Activated CD8-positive, alpha-beta T cell treated with anti-CD3 and anti-CD28 coated beads for 36 hours (primary cell): ENCODE results near the gene UGT8. TPM values are rescaled to one million over a fixed set of nuclear protein-coding genes. Genes with fewer than 3 reads are reported as not detected.
"Not testable (repeated sequence)": the region's sequence is repeated elsewhere in the genome, so short reads cannot be mapped to it uniquely, and the experiment has no call there.

Experiments
- ATAC-seq: fragments of 200-7000 bp; cut with Tn5 transposase; one replicate; pipeline ENCODE4 v1.10.0; 2021; ENCODE audit warnings: mild to moderate bottlenecking, moderate library complexity
- CTCF ChIA-PET: fragments of 350-600 bp; sonication (Branson Sonifier 250); formaldehyde crosslinking; loops from one replicate; lab custom pipeline; 2021; ENCODE audit warnings: antibody characterized with exemption; lab: Charles Lee
- POLR2A ChIA-PET: fragments of 350-600 bp; sonication (Branson Sonifier 250); formaldehyde crosslinking; loops from one replicate; lab custom pipeline; 2021; ENCODE audit warnings: antibody characterized with exemption; lab: Charles Lee
- DNase-seq: peaks from one replicate; pipeline ENCODE4 v3.0.0-alpha.2; 2020
- H3K27ac Mint-ChIP-seq: one replicate; pipeline ENCODE4 v1.8.0; 2021; ENCODE audit warnings: mild to moderate bottlenecking, mixed read lengths
- H3K27me3 Mint-ChIP-seq: one replicate; pipeline ENCODE4 v1.8.0; 2021; ENCODE audit warnings: mixed read lengths
- H3K36me3 Mint-ChIP-seq: one replicate; pipeline ENCODE4 v1.8.0; 2021; ENCODE audit warnings: low read depth, mixed read lengths
- H3K4me1 Mint-ChIP-seq: one replicate; pipeline ENCODE4 v1.8.0; 2021; ENCODE audit warnings: low read depth, mixed read lengths
- H3K4me3 Mint-ChIP-seq: one replicate; pipeline ENCODE4 v1.8.0; 2021; ENCODE audit warnings: mild to moderate bottlenecking, moderate library complexity, mixed read lengths
- H3K9me3 Mint-ChIP-seq: one replicate; pipeline ENCODE4 v1.8.0; 2021; ENCODE audit warnings: mixed read lengths
- intact Hi-C: fragments of 100-400 bp; cut with micrococcal nuclease; formaldehyde crosslinking; loops from one replicate; pipeline ENCODE4 v1.10.0; 2022
- total RNA-seq, 2 experiments: library from RNA; stranded (reverse); gene quantifications; one replicate each; pipeline ENCODE4 v1.2.3, GENCODE V29; 2021
- TF ChIP-seq, protein P1 (sequence below): fragments of 200-600 bp; IDR thresholded peaks from one replicate; pipeline ENCODE4 v1.8.0; 2022; ENCODE audit warnings: antibody characterized with exemption, mild to moderate bottlenecking

UGT8 gene
- total RNA-seq, 2 experiments from 2014 or later, result 0.07 to 0.14 TPM

DNA sequence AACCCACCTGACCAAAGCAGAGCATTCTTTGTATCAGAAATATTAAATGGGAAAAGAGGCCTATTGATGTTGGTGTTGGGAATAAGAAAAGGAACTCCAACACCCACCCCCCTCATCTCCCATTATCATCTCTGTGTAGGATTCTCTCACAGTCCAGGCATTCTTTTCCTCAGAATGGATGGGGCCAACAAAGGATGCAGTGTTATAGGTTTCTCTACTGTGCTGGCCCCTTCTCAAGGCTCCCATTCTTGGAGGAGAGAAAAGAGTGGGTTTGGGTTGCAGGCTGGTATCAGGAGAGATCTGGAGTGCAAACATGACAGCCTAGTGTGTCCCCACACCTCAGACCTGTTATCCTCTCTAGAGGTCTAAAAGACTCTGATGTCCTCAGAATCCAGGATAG lies 59.6 kb downstream of the UGT8 start:
- TF ChIP-seq, protein P1, sequence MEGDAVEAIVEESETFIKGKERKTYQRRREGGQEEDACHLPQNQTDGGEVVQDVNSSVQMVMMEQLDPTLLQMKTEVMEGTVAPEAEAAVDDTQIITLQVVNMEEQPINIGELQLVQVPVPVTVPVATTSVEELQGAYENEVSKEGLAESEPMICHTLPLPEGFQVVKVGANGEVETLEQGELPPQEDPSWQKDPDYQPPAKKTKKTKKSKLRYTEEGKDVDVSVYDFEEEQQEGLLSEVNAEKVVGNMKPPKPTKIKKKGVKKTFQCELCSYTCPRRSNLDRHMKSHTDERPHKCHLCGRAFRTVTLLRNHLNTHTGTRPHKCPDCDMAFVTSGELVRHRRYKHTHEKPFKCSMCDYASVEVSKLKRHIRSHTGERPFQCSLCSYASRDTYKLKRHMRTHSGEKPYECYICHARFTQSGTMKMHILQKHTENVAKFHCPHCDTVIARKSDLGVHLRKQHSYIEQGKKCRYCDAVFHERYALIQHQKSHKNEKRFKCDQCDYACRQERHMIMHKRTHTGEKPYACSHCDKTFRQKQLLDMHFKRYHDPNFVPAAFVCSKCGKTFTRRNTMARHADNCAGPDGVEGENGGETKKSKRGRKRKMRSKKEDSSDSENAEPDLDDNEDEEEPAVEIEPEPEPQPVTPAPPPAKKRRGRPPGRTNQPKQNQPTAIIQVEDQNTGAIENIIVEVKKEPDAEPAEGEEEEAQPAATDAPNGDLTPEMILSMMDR, result no peak
- Mint-ChIP-seq H3K27me3 (peaks cover 18% of the 10 kb centered on the region), H3K4me1 (no peaks in the 10 kb centered on the region), H3K9me3 (no peaks in the 10 kb centered on the region), H3K4me3 (no peak overlapping the region), H3K27ac (no peak overlapping the region), H3K36me3 (no peaks in the 10 kb centered on the region)
- DNase-seq, result no peak
- ChIA-PET CTCF (interaction anchor here (0.9 to 1.7 kb wide), 7 partner anchors 9 to 273 kb away, joined by 3 to 7 read pairs (median 4); no protein-coding TSS in a partner anchor), POLR2A (no interaction called here)
- no peak for ATAC-seq
- intact Hi-C loops, result loop anchor here (5.0 kb wide), 1 partner anchor 271 kb away; no protein-coding TSS in a partner anchor

DNA sequence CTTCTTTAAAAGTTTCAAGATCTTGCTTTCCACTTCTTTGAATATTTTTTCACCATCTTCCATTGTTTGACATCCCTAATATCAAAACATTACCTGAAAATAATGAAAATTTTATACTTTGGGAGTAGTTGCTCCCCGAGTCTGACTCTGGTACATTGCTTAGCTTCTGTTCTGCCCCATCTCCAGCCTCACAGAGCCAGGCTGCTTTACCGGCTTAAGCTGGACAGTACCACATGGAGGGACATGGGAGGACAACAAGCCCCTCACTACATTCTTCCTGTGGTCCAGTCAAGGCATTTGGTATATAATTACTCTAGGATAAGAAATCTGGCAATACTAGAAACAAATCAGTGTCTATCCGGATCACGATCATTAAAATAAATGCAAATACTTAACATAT lies 60.2 kb downstream of the UGT8 start:
- Mint-ChIP-seq H3K27ac (no peak overlapping the region), H3K4me3 (no peak overlapping the region), H3K27me3 (peaks cover 19% of the 10 kb centered on the region), H3K9me3 (no peaks in the 10 kb centered on the region), H3K36me3 (no peaks in the 10 kb centered on the region), H3K4me1 (no peaks in the 10 kb centered on the region)
- ATAC-seq (no peak), DNase-seq (no peak)
- TF ChIP-seq, protein P1, result no peak
- ChIA-PET CTCF (interaction anchor here (0.7 to 1.7 kb wide), 11 partner anchors 9 to 275 kb away, joined by 3 to 7 read pairs (median 4); no protein-coding TSS in a partner anchor), POLR2A (no interaction called here)
- intact Hi-C loops, result loop anchor here (5.0 kb wide), 1 partner anchor 271 kb away; no protein-coding TSS in a partner anchor

DNA sequence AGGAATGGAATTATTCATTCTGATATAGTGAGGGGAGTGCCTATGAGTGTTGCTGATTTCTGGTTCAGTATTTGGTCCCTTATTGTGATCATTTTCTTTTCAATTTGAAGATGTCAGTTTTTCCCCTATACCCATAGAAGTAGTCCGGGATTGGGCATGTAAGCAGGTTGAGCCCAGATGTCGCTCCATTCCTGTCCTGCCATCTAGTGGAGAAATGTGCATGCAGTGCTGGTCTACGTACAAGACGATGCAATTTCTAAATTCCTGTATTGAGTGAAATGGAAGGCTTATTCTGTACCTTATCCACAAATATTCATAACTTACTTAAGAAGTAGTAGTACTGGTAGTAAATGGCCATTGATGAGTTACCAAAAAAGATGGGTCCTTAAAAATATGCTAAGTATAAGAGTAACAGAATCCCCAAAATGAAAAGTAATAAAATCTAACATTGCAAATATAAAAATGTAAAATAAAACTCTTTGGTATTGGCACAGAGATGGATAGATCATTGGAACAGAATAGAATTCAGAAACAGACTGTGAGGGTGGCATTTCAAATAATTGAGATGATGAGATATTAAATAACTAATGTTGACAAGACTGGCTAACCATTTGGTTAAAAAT lies 60.9 kb downstream of the UGT8 start:
- TF ChIP-seq, protein P1, result peak; percentile 81
- H3K36me3 Mint-ChIP-seq, result no peaks in the 10 kb centered on the region
- no peaks in the 10 kb centered on the region for H3K4me1 Mint-ChIP-seq
- ChIA-PET POLR2A (no interaction called here), CTCF (interaction anchor here (0.7 to 1.7 kb wide), 11 partner anchors 9 to 276 kb away, joined by 3 to 7 read pairs (median 4); no protein-coding TSS in a partner anchor)
- intact Hi-C loops, result loop anchor here (5.0 kb wide), 1 partner anchor 272 kb away; no protein-coding TSS in a partner anchor
- H3K27ac Mint-ChIP-seq, result no peak overlapping the region
- peaks cover 22% of the 10 kb centered on the region for H3K27me3 Mint-ChIP-seq
- H3K9me3 Mint-ChIP-seq, result no peaks in the 10 kb centered on the region
- no peak overlapping the region for H3K4me3 Mint-ChIP-seq
- peak; percentile 71 for ATAC-seq
- DNase-seq, result peak; percentile 63

DNA sequence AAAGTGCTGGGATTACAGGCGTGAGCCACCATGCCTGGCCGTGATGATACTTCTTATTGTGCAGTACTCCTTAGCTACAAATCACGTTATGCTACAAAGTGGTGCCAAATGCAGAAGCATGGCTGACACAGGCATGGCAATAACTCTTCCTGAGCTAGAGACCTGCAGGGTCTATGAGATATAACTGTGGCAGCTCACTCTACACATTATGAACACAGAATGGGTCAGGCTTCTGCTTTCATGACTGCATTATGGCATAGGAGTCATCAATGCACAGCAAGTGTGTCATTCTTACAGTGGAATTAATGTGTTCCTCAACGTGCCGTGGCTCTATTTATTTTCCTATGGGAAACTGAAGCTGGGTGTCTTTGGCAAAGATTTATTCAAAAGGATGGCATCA lies 64.5 kb downstream of the UGT8 start:
- H3K27me3 Mint-ChIP-seq, result peaks cover 13% of the 10 kb centered on the region
- POLR2A ChIA-PET, result interaction anchor here (0.6 kb wide), 1 partner anchor 49 kb away, joined by 3 read pairs; no protein-coding TSS in a partner anchor
- H3K36me3 Mint-ChIP-seq, result no peaks in the 10 kb centered on the region
- H3K4me3 Mint-ChIP-seq, result no peak overlapping the region
- no peaks in the 10 kb centered on the region for H3K4me1 Mint-ChIP-seq
- intact Hi-C loops, result no loop called here
- no peak overlapping the region for H3K27ac Mint-ChIP-seq
- CTCF ChIA-PET, result no interaction called here
- DNase-seq, result no peak
- ATAC-seq, result no peak
- H3K9me3 Mint-ChIP-seq, result no peaks in the 10 kb centered on the region
- TF ChIP-seq, protein P1, result no peak

DNA sequence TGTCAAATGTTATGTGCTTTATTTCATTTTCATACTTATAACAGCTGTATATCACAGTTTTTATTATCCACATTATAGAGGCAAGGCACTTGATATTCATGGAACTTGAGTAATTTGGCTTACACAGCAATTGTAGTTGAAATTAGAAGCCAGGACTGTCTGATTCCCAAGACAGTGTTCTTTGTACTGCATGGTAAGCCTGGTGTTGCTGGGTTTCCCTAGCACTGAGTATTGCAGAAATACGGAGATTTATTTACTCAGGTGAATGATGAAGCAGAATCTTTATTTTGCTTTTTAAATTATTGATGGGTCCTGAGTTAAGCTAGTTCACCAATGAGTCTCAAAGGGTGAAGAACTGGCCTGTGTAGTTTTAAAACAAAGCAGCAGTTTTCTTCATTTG lies 70.0 kb downstream of the UGT8 start:
- POLR2A ChIA-PET, result no interaction called here
- no peaks in the 10 kb centered on the region for H3K36me3 Mint-ChIP-seq
- H3K4me1 Mint-ChIP-seq, result no peaks in the 10 kb centered on the region
- DNase-seq (no peak), ATAC-seq (no peak)
- intact Hi-C loops, result no loop called here
- H3K9me3 Mint-ChIP-seq, result no peaks in the 10 kb centered on the region
- peaks cover 6% of the 10 kb centered on the region for H3K27me3 Mint-ChIP-seq
- H3K27ac Mint-ChIP-seq, result no peak overlapping the region
- TF ChIP-seq, protein P1, result no peak
- CTCF ChIA-PET, result interaction anchor here (0.7 to 1.1 kb wide), 2 partner anchors 9 to 193 kb away, joined by 3 to 5 read pairs; no protein-coding TSS in a partner anchor
- no peak overlapping the region for H3K4me3 Mint-ChIP-seq

DNA sequence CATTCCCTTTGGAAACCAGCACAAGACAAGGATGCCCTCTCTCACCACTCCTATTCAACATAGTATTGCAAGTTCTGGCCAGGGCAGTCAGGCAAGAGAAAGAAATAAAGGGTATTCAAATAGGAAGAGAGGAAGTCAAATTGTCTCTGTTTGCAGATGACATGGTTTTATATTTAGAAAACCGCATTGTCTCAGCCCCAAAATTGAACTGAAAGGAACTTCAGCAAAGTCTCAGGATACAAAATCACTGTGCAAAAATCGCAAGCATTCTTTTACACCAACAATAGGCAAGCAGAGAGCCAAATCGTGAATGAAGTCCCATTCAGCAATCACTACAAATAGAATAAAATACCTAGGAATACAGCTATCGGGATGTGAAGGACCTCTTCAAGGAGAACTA lies 72.1 kb downstream of the UGT8 start:
- ATAC-seq, H3K36me3 Mint-ChIP-seq, POLR2A ChIA-PET, intact Hi-C loops, CTCF ChIA-PET, DNase-seq, H3K4me1 Mint-ChIP-seq, H3K27me3 Mint-ChIP-seq, H3K4me3 Mint-ChIP-seq, H3K9me3 Mint-ChIP-seq, H3K27ac Mint-ChIP-seq: not testable (repeated sequence)
